Parathyroid adenoma (tissue), 2 donors: ENCODE measurements around the gene ZNF469.

Experiments
- H2AFZ ChIP-seq: fragments of 300-600 bp; sonication (generic); one replicate; pipeline ENCODE4 v1.7.0; 2017; ENCODE audit warnings: antibody characterized with exemption, mild to moderate bottlenecking
- H3K27ac ChIP-seq: fragments of 300-600 bp; sonication (generic); one replicate; pipeline ENCODE4 v1.7.0; 2017
- H3K27me3 ChIP-seq: fragments of 300-600 bp; sonication (generic); one replicate; pipeline ENCODE4 v1.7.0; 2017; ENCODE audit warnings: low read length; ENCODE audit not compliant: control insufficient read depth, insufficient read depth
- H3K36me3 ChIP-seq: fragments of 300-600 bp; sonication (generic); one replicate; pipeline ENCODE4 v1.7.0; 2017; ENCODE audit warnings: low read length; ENCODE audit not compliant: control insufficient read depth, insufficient read depth
- H3K4me1 ChIP-seq: fragments of 300-600 bp; sonication (generic); one replicate; pipeline ENCODE4 v1.7.0; 2017; ENCODE audit warnings: control low read depth
- H3K4me2 ChIP-seq: fragments of 300-600 bp; sonication (generic); one replicate; pipeline ENCODE4 v1.7.0; 2017; ENCODE audit warnings: low read length
- H3K4me3 ChIP-seq: fragments of 300-600 bp; sonication (generic); one replicate; pipeline ENCODE4 v1.7.0; 2017; ENCODE audit warnings: low read depth, low read length
- H3K79me2 ChIP-seq: fragments of 300-600 bp; sonication (generic); one replicate; pipeline ENCODE4 v1.7.0; 2017; ENCODE audit warnings: control low read depth
- H3K9ac ChIP-seq: fragments of 300-600 bp; sonication (generic); one replicate; pipeline ENCODE4 v1.7.0; 2017; ENCODE audit warnings: mild to moderate bottlenecking
- H3K9me3 ChIP-seq: fragments of 300-600 bp; sonication (generic); one replicate; pipeline ENCODE4 v1.7.0; 2017; ENCODE audit warnings: low read length; ENCODE audit not compliant: control insufficient read depth
- TF ChIP-seq, protein P1 (sequence below): fragments of 300-600 bp; sonication (generic); IDR thresholded peaks from one replicate; pipeline ENCODE4 v1.7.0; 2017; ENCODE audit warnings: antibody characterized with exemption, mild to moderate bottlenecking
- donor health status: primary hyperparathyroidism.

ZNF469 gene

DNA sequence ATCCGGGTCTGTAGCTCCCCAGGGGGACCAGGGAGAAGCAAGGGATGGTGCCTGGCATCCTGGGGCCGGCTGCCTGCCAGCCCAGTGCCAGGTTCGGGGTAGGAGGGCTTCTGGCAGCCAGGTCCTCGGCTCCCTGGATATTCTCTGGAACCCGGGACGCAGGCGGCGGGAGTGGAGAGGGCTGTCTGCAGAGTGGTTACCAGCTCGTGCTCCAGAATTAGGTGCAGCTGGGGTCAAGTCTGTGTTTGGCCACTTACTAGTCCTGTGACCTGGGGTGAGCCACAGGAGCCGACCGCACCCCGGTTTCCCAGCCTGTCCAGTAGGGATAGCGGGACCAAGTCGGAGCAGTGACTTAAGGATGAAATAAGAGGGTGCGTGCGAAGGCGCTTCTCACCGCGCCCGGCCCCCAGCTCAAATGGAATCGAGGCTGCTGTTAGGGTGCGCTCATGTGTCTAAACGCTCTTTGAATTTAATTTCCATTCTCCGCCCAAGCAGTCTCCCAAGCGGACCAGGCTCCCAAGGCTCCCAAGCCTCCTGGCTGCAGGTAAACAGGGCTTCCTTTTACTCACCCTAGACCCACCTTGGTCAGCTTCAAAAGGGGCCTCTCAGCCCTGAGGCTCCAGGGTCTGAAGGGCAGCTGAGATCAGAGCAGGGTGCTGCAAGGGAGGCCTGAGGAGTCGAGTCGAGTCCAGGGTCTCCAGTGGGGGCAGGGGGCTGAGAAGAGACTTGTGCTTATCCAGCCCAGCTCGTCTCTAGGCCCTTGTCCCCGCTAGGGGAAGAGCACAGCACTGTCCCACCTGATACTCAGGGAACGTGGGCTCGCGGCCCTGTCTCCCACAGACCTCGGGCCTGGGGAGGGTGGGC is 28.3 kb upstream of the ZNF469 start:
- no peak overlapping the region for H3K27ac ChIP-seq
- no peak overlapping the region for H3K9ac ChIP-seq
- H2AFZ ChIP-seq, result no peak overlapping the region
- H3K27me3 ChIP-seq, result no peaks in the 10 kb centered on the region
- H3K79me2 ChIP-seq, result no peaks in the 10 kb centered on the region
- TF ChIP-seq, protein P1, sequence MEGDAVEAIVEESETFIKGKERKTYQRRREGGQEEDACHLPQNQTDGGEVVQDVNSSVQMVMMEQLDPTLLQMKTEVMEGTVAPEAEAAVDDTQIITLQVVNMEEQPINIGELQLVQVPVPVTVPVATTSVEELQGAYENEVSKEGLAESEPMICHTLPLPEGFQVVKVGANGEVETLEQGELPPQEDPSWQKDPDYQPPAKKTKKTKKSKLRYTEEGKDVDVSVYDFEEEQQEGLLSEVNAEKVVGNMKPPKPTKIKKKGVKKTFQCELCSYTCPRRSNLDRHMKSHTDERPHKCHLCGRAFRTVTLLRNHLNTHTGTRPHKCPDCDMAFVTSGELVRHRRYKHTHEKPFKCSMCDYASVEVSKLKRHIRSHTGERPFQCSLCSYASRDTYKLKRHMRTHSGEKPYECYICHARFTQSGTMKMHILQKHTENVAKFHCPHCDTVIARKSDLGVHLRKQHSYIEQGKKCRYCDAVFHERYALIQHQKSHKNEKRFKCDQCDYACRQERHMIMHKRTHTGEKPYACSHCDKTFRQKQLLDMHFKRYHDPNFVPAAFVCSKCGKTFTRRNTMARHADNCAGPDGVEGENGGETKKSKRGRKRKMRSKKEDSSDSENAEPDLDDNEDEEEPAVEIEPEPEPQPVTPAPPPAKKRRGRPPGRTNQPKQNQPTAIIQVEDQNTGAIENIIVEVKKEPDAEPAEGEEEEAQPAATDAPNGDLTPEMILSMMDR, result no peak
- no peaks in the 10 kb centered on the region for H3K36me3 ChIP-seq
- no peaks in the 10 kb centered on the region for H3K9me3 ChIP-seq
- no peaks in the 10 kb centered on the region for H3K4me1 ChIP-seq
- H3K4me2 ChIP-seq, result no peak overlapping the region
- H3K4me3 ChIP-seq, result no peak overlapping the region

DNA sequence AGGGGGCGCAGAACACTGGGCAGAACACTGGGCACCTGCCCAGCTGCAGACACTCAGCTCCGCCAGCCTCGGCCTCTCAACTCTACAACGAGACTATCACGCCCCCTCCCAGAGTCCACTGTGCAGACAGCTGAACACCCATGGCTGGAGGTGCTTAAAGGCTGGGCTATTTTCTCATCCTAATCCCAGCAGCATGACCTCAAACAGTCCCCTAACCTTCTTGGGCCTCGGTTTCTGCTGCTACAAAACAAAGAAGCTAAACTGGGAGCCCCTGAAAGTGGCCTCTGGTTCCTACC is 27.7 kb upstream of the ZNF469 start:
- no peaks in the 10 kb centered on the region for H3K36me3 ChIP-seq
- no peak overlapping the region for H3K27ac ChIP-seq
- TF ChIP-seq, protein P1, result no peak
- H3K4me1 ChIP-seq, result no peaks in the 10 kb centered on the region
- H2AFZ ChIP-seq, result no peak overlapping the region
- H3K4me2 ChIP-seq, result no peak overlapping the region
- no peaks in the 10 kb centered on the region for H3K79me2 ChIP-seq
- H3K9ac ChIP-seq, result no peak overlapping the region
- H3K27me3 ChIP-seq, result no peaks in the 10 kb centered on the region
- H3K9me3 ChIP-seq, result no peaks in the 10 kb centered on the region
- H3K4me3 ChIP-seq, result no peak overlapping the region

DNA sequence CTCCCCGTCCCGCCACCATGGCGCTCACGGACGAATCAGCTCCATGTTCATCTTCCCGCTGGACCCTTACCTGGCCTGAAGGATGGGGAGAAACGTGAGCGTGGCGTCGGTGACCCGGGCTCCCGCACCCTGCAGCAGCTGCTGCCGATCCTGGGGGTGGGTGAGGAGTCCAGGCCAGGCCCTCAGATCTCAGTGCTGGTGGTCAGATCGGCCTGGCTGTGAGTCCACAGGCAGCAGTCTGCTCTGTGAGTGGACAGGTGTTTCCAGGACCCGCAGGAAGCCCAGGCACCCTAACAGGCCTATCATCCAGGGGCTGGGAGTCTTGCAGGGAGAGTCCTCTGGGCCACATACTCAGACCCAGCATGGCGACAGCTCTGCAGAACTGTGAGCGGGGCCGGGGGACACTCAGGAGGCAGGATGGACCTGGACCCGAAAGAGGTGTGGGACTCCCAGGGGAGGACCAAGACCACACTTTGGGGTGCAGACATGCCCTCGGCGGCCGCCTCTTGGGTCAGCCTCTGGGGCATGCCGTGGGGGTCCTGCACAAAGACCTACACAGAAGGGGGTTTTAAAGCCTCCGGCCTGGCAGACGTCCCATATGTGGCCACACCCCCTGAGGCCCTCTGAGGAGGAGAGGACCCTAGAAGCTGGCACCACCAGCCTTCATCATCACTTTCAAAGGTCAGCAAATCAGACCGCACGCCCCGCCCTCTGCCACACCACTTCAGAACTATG is 27.2 kb upstream of the ZNF469 start:
- Histone ChIP-seq H3K4me2 (no peak overlapping the region), H3K4me1 (no peaks in the 10 kb centered on the region), H3K4me3 (no peak overlapping the region), H3K27ac (no peak overlapping the region), H3K27me3 (no peaks in the 10 kb centered on the region), H2AFZ (no peak overlapping the region), H3K9me3 (no peaks in the 10 kb centered on the region), H3K36me3 (no peaks in the 10 kb centered on the region), H3K9ac (no peak overlapping the region), H3K79me2 (no peaks in the 10 kb centered on the region)
- TF ChIP-seq, protein P1, result no peak

DNA sequence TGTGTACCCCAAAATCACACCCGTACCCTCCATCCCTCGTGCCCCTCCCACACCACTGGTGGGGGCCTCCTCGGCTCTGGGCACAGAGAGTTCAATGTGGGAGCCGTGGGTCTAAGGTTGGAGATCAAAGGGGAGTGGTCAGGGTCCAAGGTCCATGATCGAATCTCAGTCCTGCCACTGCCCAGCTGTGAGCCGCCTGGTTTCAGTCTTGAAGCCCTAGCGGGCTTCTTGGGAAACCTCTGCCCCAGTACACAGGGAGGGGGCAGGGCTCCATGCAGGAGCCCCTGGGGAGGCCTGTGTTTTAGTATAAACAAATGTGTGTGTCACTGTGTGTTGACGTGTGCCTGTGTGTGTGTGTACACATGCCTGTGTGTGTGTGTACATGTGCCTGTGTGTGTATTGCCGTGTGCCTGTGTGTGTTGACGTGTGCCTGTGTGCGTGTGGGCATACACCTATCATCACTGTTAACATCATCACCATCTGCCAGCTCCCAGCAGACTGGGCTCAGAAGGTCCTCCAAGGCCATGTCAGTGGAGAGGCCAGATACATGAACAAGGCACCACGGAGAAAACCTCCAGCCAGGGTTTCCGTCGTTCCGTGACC is 26.5 kb upstream of the ZNF469 start:
- TF ChIP-seq, protein P1, result no peak
- Histone ChIP-seq H3K4me2 (no peak overlapping the region), H3K4me1 (no peaks in the 10 kb centered on the region), H3K9ac (no peak overlapping the region), H3K36me3 (no peaks in the 10 kb centered on the region), H3K27ac (no peak overlapping the region), H3K27me3 (no peaks in the 10 kb centered on the region), H3K9me3 (no peaks in the 10 kb centered on the region), H3K4me3 (no peak overlapping the region), H2AFZ (no peak overlapping the region), H3K79me2 (no peaks in the 10 kb centered on the region)
